Naive thymus-derived CD4-positive, alpha-beta T cell (primary cell): ENCODE data around the gene MME. TPM values are rescaled to one million over a fixed set of nuclear protein-coding genes. Genes with fewer than 3 reads are reported as not detected.

Experiments
- ATAC-seq: fragments of 150-1000 bp; cut with Tn5 transposase; 2 replicates; pipeline ENCODE4 v1.10.0; 2021; ENCODE audit warnings: mild to moderate bottlenecking, moderate library complexity
- CTCF ChIA-PET: fragments of 350-600 bp; sonication (Branson Sonifier 250); formaldehyde crosslinking; loops from one replicate; lab custom pipeline; 2021; ENCODE audit warnings: antibody characterized with exemption; lab: Charles Lee
- POLR2A ChIA-PET: fragments of 350-600 bp; sonication (Branson Sonifier 250); formaldehyde crosslinking; loops from one replicate; lab custom pipeline; 2021; ENCODE audit warnings: antibody characterized with exemption, inconsistent platforms; lab: Charles Lee
- DNase-seq, 9 donors: peaks; one replicate each; pipeline versions ENCODE4 v3.0.0 to v3.0.0-alpha.2; 2020 to 2022; ENCODE audit warnings: mixed read lengths in 1 of 9
- H3K27ac ChIP-seq: one replicate; pipeline ENCODE4 v1.7.0; 2013; ENCODE audit warnings: mild to moderate bottlenecking, low read depth, low read length, moderate library complexity
- H3K27me3 ChIP-seq, 2 donors: one replicate each; pipeline ENCODE4 v1.7.0; 2013; ENCODE audit warnings: low read length in 2 of 2, mild to moderate bottlenecking in 2 of 2, moderate library complexity in 2 of 2; ENCODE audit not compliant: control insufficient read depth in 2 of 2, insufficient read depth in 2 of 2
- H3K36me3 ChIP-seq, 3 experiments: 1 replicate in 2 of 3; 2 replicates in 1 of 3; pipeline ENCODE4 v1.7.0; 2013; ENCODE audit warnings: low read length in 3 of 3, mild to moderate bottlenecking in 3 of 3, moderate library complexity in 1 of 3; ENCODE audit not compliant: insufficient read depth in 3 of 3, control insufficient read depth in 2 of 3
- H3K4me1 ChIP-seq, 2 donors: one replicate each; pipeline ENCODE4 v1.7.0; 2013; ENCODE audit warnings: low read length in 2 of 2, mild to moderate bottlenecking in 2 of 2, moderate library complexity in 1 of 2; ENCODE audit not compliant: control insufficient read depth in 2 of 2, insufficient read depth in 2 of 2
- H3K4me3 ChIP-seq: 2 replicates; pipeline ENCODE4 v1.7.0; 2013; ENCODE audit warnings: mild to moderate bottlenecking, low read length
- H3K9me3 ChIP-seq, 3 experiments: 1 replicate in 2 of 3; 2 replicates in 1 of 3; pipeline ENCODE4 v1.7.0; 2013; ENCODE audit warnings: low read length in 3 of 3; ENCODE audit not compliant: control insufficient read depth in 2 of 3
- H3K27ac Mint-ChIP-seq, 9 donors: one replicate each; pipeline ENCODE4 v1.8.0; 2020 to 2022; ENCODE audit warnings: mixed read lengths in 9 of 9, mild to moderate bottlenecking in 8 of 9, moderate library complexity in 5 of 9, inconsistent platforms in 2 of 9
- H3K27me3 Mint-ChIP-seq, 5 donors: one replicate each; pipeline ENCODE4 v1.8.0; 2021 to 2022; ENCODE audit warnings: mixed read lengths in 5 of 5, mild to moderate bottlenecking in 1 of 5
- H3K36me3 Mint-ChIP-seq, 5 donors: one replicate each; pipeline ENCODE4 v1.8.0; 2020 to 2022; ENCODE audit warnings: mixed read lengths in 5 of 5, mild to moderate bottlenecking in 3 of 5, inconsistent platforms in 1 of 5
- H3K4me1 Mint-ChIP-seq, 7 donors: one replicate each; pipeline ENCODE4 v1.8.0; 2020 to 2022; ENCODE audit warnings: mixed read lengths in 7 of 7, mild to moderate bottlenecking in 3 of 7, inconsistent platforms in 1 of 7
- H3K4me3 Mint-ChIP-seq, 10 donors: one replicate each; pipeline ENCODE4 v1.8.0; 2020 to 2022; ENCODE audit warnings: mild to moderate bottlenecking in 10 of 10, mixed read lengths in 10 of 10, moderate library complexity in 6 of 10, inconsistent platforms in 2 of 10
- H3K9me3 Mint-ChIP-seq, 11 donors: one replicate each; pipeline ENCODE4 v1.8.0; 2020 to 2022; ENCODE audit warnings: mixed read lengths in 11 of 11, mild to moderate bottlenecking in 4 of 11, inconsistent platforms in 1 of 11, moderate library complexity in 1 of 11
- intact Hi-C, 2 donors: fragments of 100-400 bp; cut with micrococcal nuclease; formaldehyde crosslinking; loops; one replicate each; pipeline ENCODE4 v1.15.1; 2023
- polyA plus RNA-seq, 2 donors: library from polyadenylated mRNA; unstranded; fragments of 300-500 nt; fragmentation: Illumina TruSeq; gene quantifications; one replicate each; pipeline ENCODE4 v1.2.3, GENCODE V29; 2021
- total RNA-seq, 6 experiments: library from RNA in 5 of 6; stranded (reverse) in 5 of 6; gene quantifications; 1 replicate in 5 of 6; 2 replicates in 1 of 6; pipeline ENCODE4 v1.2.3 and lab custom pipeline; 2021 to 2026

Gene MME
- total and polyA plus RNA-seq, 7 experiments from 2014 or later: 0.54 to 0.56 TPM; not detected in 5

- DNase-seq (no peak), ATAC-seq (no peak)
- H3K27me3 ChIP-seq: peaks cover 0 to 4% of the 10 kb centered on the region in 2 donors
- ChIA-PET POLR2A (no interaction called here), CTCF (no interaction called here)
- Mint-ChIP-seq H3K9me3 (peaks cover 0 to 11% (median 2%) of the 10 kb centered on the region in 11 donors), H3K36me3 (peaks cover 0 to 5% (median 0%) of the 10 kb centered on the region in 5 donors), H3K27ac (no peak overlapping the region), H3K4me1 (peaks cover 3 to 28% (median 23%) of the 10 kb centered on the region in 7 donors), H3K27me3 (peaks cover 33 to 54% (median 45%) of the 10 kb centered on the region in 5 donors), H3K4me3 (peak overlapping the region in 8 of 10 donors; percentile 0 to 77 (median 60))
- H3K9me3 ChIP-seq: no peaks in the 10 kb centered on the region
- H3K36me3 ChIP-seq: no peaks in the 10 kb centered on the region
- H3K4me3 ChIP-seq: no peak overlapping the region
- H3K4me1 ChIP-seq: no peaks in the 10 kb centered on the region
- H3K27ac ChIP-seq: no peak overlapping the region
- intact Hi-C loops: no loop called here
Observed at GRCh38 chr3:155078711-155079467, 1.2 kb upstream of the MME start.

- POLR2A ChIA-PET: no interaction called here
- Mint-ChIP-seq H3K4me1 (peaks cover 3 to 28% (median 23%) of the 10 kb centered on the region in 7 donors), H3K27me3 (peaks cover 33 to 54% (median 45%) of the 10 kb centered on the region in 5 donors), H3K4me3 (peak overlapping the region in 6 of 10 donors; percentile 53 to 77 (median 62)), H3K27ac (no peak overlapping the region), H3K36me3 (peaks cover 0 to 5% (median 0%) of the 10 kb centered on the region in 5 donors), H3K9me3 (peaks cover 0 to 11% (median 2%) of the 10 kb centered on the region in 11 donors)
- peaks cover 0 to 4% of the 10 kb centered on the region in 2 donors for H3K27me3 ChIP-seq
- ATAC-seq (peak; percentile 8), DNase-seq (no peak)
- intact Hi-C loops: no loop called here
- H3K4me3 ChIP-seq: no peak overlapping the region
- H3K36me3 ChIP-seq: no peaks in the 10 kb centered on the region
- CTCF ChIA-PET: no interaction called here
- H3K9me3 ChIP-seq: no peaks in the 10 kb centered on the region
- no peak overlapping the region for H3K27ac ChIP-seq
- no peaks in the 10 kb centered on the region for H3K4me1 ChIP-seq
Observed at GRCh38 chr3:155079468-155079745, 712 bp upstream of the MME start.

- no peak for ATAC-seq
- peaks cover 33 to 54% (median 46%) of the 10 kb centered on the region in 5 donors for H3K27me3 Mint-ChIP-seq
- DNase-seq: no peak
- Histone ChIP-seq H3K27me3 (peaks cover 0 to 4% of the 10 kb centered on the region in 2 donors), H3K9me3 (no peaks in the 10 kb centered on the region), H3K4me1 (no peaks in the 10 kb centered on the region), H3K4me3 (no peak overlapping the region), H3K27ac (no peak overlapping the region), H3K36me3 (no peaks in the 10 kb centered on the region)
- H3K27ac Mint-ChIP-seq: no peak overlapping the region
- ChIA-PET CTCF (no interaction called here), POLR2A (no interaction called here)
- peaks cover 0 to 5% (median 0%) of the 10 kb centered on the region in 5 donors for H3K36me3 Mint-ChIP-seq
- intact Hi-C loops: no loop called here
- H3K4me3 Mint-ChIP-seq: peak overlapping the region in 8 of 10 donors; percentile 28 to 77 (median 64)
- peaks cover 0 to 5% (median 3%) of the 10 kb centered on the region in 11 donors for H3K9me3 Mint-ChIP-seq
- peaks cover 3 to 28% (median 23%) of the 10 kb centered on the region in 7 donors for H3K4me1 Mint-ChIP-seq
Observed at GRCh38 chr3:155080692-155081091, 573 bp downstream of the MME start.

DNA sequence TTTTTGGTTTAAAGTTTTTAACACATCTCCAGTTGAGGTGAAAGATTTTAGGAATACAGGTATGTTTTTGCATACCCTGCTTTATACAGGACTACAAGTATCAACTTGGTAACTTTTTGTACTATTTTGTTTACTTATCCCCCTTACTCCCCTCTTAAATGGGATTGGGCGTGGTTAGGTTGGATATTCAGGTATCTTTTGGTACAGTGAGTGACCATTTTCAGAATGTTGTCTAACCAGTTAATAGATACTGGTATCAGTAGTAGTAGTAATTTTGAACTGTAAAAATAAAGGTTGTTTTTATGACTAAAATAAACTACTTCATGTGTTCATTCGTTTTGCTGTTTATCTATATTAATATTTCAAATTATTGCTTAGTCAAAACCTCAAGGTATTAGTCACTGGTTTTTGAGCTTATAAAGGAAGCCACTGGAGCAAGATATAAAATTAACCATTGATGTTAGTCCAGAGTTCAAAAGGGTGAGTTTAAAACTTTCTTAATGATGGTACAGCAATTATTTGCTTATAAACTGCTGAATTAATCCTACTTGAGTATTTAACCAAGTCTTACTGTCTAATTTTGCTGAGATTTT, 3.3 kb downstream of the MME start:
- Mint-ChIP-seq H3K27ac (no peak overlapping the region), H3K9me3 (peaks cover 0 to 10% (median 1%) of the 10 kb centered on the region in 11 donors), H3K36me3 (peaks cover 0 to 2% (median 0%) of the 10 kb centered on the region in 5 donors), H3K4me1 (peaks cover 3 to 27% (median 21%) of the 10 kb centered on the region in 7 donors), H3K4me3 (no peak overlapping the region), H3K27me3 (peaks cover 26 to 48% (median 46%) of the 10 kb centered on the region in 5 donors)
- no peaks in the 10 kb centered on the region for H3K36me3 ChIP-seq
- peaks cover 0 to 4% of the 10 kb centered on the region in 2 donors for H3K27me3 ChIP-seq
- DNase-seq (no peak), ATAC-seq (no peak)
- ChIA-PET CTCF (no interaction called here), POLR2A (no interaction called here)
- no peaks in the 10 kb centered on the region for H3K4me1 ChIP-seq
- intact Hi-C loops: no loop called here
- no peak overlapping the region for H3K4me3 ChIP-seq
- no peaks in the 10 kb centered on the region for H3K9me3 ChIP-seq
- no peak overlapping the region for H3K27ac ChIP-seq

DNA sequence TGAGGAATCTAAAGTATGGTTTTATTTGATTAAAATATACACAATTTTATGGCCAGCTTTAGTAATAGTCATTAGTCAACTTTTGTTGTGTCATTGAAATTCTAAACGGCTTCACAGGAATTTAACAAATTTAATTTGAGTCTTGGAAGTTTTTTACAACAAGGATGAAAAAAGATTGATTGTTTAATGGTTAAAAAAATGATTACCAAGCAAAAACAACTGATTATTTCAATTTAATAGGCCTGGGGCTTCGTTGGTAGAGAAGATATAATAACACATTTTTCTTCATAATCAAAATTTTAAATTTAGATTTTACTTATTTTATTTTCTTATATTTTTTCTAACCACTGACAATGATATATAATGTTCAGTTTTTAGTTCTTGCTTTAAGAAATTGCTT, 4.4 kb downstream of the MME start:
- Histone ChIP-seq H3K9me3 (no peaks in the 10 kb centered on the region), H3K4me3 (no peak overlapping the region), H3K4me1 (no peaks in the 10 kb centered on the region), H3K36me3 (no peaks in the 10 kb centered on the region), H3K27me3 (no peaks in the 10 kb centered on the region), H3K27ac (no peak overlapping the region)
- intact Hi-C loops: no loop called here
- no peak for ATAC-seq
- Mint-ChIP-seq H3K4me1 (peaks cover 3 to 17% (median 14%) of the 10 kb centered on the region in 7 donors), H3K9me3 (peaks cover 0 to 10% (median 0%) of the 10 kb centered on the region in 11 donors), H3K27me3 (peaks cover 17 to 39% (median 37%) of the 10 kb centered on the region in 5 donors), H3K27ac (no peak overlapping the region), H3K36me3 (no peaks in the 10 kb centered on the region), H3K4me3 (no peak overlapping the region)
- ChIA-PET POLR2A (no interaction called here), CTCF (no interaction called here)
- DNase-seq: no peak

DNA sequence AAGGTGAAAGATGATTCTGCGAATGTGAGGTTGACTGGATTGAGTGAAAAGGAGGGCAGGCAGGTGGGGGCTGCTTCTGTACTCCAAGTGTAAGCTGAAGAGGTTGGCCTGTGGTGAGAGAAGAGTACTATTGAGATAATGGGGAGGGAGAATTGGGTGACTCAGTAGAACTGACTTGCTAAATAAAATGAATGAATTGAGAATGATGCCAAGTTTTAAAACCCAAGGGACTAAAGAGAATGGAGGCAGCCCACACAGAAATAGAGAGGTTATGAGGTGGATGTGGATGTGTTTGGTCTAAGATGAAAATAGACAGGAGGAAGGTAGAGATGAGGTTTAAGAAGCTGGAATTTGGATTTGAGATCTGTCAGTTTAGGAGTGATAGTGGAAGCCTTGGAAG, 5.9 kb downstream of the MME start:
- no peaks in the 10 kb centered on the region for H3K36me3 Mint-ChIP-seq
- H3K27ac Mint-ChIP-seq: no peak overlapping the region
- H3K4me3 ChIP-seq: no peak overlapping the region
- ChIA-PET CTCF (no interaction called here), POLR2A (no interaction called here)
- peaks cover 0 to 10% (median 0%) of the 10 kb centered on the region in 11 donors for H3K9me3 Mint-ChIP-seq
- H3K27me3 ChIP-seq: no peaks in the 10 kb centered on the region
- no peaks in the 10 kb centered on the region for H3K9me3 ChIP-seq
- DNase-seq (no peak), ATAC-seq (no peak)
- no peak overlapping the region for H3K27ac ChIP-seq
- H3K4me3 Mint-ChIP-seq: no peak overlapping the region
- no peaks in the 10 kb centered on the region for H3K36me3 ChIP-seq
- peaks cover 6 to 28% (median 27%) of the 10 kb centered on the region in 5 donors for H3K27me3 Mint-ChIP-seq
- no peaks in the 10 kb centered on the region for H3K4me1 ChIP-seq
- peaks cover 0 to 6% (median 3%) of the 10 kb centered on the region in 7 donors for H3K4me1 Mint-ChIP-seq
- intact Hi-C loops: no loop called here
